ENCODE results near the gene CSMD2.

The CSMD2 gene

DNA sequence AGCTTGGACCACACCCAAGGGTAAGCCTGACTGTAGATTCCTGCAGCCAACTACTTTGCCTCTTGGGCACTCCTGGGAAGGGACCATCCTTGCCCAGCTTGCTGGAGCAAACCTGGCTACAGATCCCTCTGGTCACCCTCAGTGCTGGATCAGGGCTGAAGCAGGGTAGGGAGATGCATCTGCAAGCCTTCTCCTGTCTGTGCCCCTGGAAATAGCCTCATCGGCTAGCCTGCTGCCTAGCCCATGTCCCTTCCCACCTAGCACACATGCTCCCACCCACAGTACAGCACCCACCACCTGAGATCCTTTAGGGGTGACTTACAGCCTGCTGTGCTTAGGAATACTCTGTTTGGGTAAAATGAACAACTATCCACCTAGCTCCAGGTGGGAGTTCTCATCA lies 478.5 kb downstream of the CSMD2 start:
- ChIA-PET POLR2A (no interaction called here), CTCF (no interaction called here)
- no peak overlapping the region for H3K4me3 ChIP-seq (ENCODE audit: low read depth, low read length)
- no peak for DNase-seq (ENCODE audit: low read depth, low spot score)
- TF ChIP-seq, protein P1, sequence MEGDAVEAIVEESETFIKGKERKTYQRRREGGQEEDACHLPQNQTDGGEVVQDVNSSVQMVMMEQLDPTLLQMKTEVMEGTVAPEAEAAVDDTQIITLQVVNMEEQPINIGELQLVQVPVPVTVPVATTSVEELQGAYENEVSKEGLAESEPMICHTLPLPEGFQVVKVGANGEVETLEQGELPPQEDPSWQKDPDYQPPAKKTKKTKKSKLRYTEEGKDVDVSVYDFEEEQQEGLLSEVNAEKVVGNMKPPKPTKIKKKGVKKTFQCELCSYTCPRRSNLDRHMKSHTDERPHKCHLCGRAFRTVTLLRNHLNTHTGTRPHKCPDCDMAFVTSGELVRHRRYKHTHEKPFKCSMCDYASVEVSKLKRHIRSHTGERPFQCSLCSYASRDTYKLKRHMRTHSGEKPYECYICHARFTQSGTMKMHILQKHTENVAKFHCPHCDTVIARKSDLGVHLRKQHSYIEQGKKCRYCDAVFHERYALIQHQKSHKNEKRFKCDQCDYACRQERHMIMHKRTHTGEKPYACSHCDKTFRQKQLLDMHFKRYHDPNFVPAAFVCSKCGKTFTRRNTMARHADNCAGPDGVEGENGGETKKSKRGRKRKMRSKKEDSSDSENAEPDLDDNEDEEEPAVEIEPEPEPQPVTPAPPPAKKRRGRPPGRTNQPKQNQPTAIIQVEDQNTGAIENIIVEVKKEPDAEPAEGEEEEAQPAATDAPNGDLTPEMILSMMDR (IDR thresholded peaks at IDR 0.05; ENCODE audit: insufficient read depth, low read length, missing control alignments), result no peak

DNA sequence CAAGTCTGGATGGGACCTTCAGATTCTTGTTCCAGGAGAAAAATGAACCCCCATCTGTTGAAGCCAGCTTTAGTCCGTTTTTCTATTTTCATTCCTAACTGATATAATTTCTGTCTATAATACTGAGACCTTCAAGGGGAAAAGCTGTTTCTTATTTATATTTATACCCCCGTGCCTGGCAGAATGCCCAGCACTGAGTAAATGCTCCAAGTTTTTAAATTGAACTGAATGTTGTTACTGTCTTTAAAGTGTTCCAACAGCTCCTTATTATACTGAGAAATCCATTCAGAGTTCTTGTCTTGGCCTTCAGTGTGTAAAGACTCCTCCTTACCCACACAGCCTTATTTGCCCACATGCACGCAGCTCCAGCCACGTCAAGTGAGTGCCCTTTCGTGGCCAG lies 479.8 kb downstream of the CSMD2 start:
- POLR2A ChIA-PET, result no interaction called here
- DNase-seq (ENCODE audit: low read depth, low spot score), result no peak
- TF ChIP-seq, protein P1 (IDR thresholded peaks at IDR 0.05; ENCODE audit: insufficient read depth, low read length, missing control alignments), result no peak
- CTCF ChIA-PET, result interaction anchor here (1.0 to 1.9 kb wide), 4 partner anchors 31 to 478 kb away, joined by 3 to 8 read pairs (median 5); no protein-coding TSS in a partner anchor
- H3K4me3 ChIP-seq (ENCODE audit: low read depth, low read length), result no peak overlapping the region

DNA sequence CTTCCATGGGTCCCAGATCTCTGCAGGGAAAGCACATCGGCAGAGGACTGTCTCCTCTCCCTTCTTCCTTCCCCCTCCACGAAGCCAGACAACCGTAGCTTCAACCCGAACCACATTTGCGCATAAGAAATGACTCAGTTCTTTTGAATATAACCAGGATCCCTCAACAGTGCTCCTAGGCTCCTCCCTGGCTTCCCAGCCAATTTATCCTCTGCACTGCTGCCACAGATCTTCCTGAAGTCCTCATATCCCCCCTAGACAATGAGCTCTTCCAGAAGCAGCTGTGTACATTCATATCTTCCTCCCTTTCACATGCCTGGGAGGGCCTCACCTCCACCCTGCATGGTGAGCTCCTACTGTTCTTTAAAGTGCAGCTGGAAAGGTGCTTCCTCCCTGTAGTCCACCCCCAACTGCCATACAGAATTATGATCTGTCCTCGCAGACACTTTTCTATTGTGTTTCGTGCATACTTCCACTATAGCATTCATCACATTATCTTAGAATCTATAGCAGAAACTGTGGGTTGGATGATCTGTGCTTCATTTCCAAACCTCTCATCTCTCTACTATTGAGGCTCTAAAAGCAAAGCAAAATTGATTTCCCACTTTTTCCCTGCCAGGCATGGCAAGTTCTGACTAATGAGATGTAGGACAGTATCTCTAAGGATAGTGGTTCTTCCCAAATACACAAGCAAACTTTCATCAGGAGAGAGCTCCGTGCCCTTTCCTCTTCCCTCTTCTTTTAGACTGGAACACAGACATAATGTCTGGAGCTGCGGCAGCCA lies 480.4 kb downstream of the CSMD2 start:
- no peak for DNase-seq (ENCODE audit: low read depth, low spot score)
- CTCF ChIA-PET, result interaction anchor here (1.0 to 1.9 kb wide), 6 partner anchors 31 to 479 kb away, joined by 3 to 10 read pairs (median 5); no protein-coding TSS in a partner anchor
- POLR2A ChIA-PET, result interaction anchor here (0.6 kb wide), 1 partner anchor 364 kb away, joined by 3 read pairs; the partner anchor contains the start of gene A3GALT2
- no peak overlapping the region for H3K4me3 ChIP-seq (ENCODE audit: low read depth, low read length)
- TF ChIP-seq, protein P1 (IDR thresholded peaks at IDR 0.05; ENCODE audit: insufficient read depth, low read length, missing control alignments), result no peak

DNA sequence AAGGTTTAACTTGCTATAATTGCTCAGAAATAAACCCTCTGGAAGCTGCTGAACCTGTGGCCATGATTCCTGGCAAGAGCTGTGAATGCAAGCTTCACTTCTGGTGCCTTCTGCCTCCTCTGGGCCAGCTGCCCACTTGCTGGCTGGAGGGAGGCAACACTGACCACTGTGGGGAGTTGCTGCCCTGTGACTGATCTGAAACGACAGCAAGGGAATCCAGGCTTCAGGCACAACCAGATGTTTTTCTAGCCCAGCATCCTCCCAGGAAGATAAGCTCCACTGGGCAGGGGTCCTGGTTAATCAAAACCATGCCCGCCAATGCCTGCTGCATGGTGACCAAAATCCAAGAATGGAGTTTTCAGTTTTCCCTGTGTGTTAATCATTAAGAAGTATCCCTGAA lies 481.1 kb downstream of the CSMD2 start:
- CTCF ChIA-PET, result interaction anchor here (1.1 to 1.9 kb wide), 4 partner anchors 30 to 479 kb away, joined by 3 to 10 read pairs (median 7); no protein-coding TSS in a partner anchor

DNA sequence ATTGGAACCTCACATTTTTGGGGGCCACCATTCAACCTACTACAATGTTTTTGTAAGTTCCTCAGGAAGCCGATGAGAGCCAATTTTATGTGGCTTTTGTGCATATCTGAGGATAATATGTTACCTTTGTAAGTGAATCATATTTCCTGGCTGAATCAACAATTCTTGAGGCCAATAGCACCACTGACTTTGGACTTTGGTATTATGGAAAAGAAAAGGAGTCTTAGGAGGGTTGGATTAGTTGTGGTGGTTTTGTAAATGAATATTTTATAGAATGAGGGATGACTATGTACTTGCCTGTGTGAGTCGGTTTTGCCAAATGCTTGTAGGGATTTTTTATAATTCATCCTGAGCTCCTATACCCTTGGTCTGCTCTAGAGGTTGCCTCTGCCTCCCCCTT lies 482.7 kb downstream of the CSMD2 start:
- ChIA-PET CTCF (interaction anchor here (0.9 to 1.3 kb wide), 4 partner anchors 12 to 28 kb away, joined by 3 to 4 read pairs (median 3); no protein-coding TSS in a partner anchor), POLR2A (no interaction called here)
- no peak overlapping the region for H3K4me3 ChIP-seq (ENCODE audit: low read depth, low read length)
- TF ChIP-seq, protein P1 (IDR thresholded peaks at IDR 0.05; ENCODE audit: insufficient read depth, low read length, missing control alignments), result no peak
- DNase-seq (ENCODE audit: low read depth, low spot score), result no peak

More for the DNA sequence above, 481.1 kb downstream of the CSMD2 start:
- TF ChIP-seq, protein P1 (IDR thresholded peaks at IDR 0.05; ENCODE audit: insufficient read depth, low read length, missing control alignments), result no peak
- no peak overlapping the region for H3K4me3 ChIP-seq (ENCODE audit: low read depth, low read length)
- no peak for DNase-seq (ENCODE audit: low read depth, low spot score)
- POLR2A ChIA-PET, result interaction anchor here (0.6 kb wide), 1 partner anchor 363 kb away, joined by 3 read pairs; the partner anchor contains the start of gene A3GALT2

DNA sequence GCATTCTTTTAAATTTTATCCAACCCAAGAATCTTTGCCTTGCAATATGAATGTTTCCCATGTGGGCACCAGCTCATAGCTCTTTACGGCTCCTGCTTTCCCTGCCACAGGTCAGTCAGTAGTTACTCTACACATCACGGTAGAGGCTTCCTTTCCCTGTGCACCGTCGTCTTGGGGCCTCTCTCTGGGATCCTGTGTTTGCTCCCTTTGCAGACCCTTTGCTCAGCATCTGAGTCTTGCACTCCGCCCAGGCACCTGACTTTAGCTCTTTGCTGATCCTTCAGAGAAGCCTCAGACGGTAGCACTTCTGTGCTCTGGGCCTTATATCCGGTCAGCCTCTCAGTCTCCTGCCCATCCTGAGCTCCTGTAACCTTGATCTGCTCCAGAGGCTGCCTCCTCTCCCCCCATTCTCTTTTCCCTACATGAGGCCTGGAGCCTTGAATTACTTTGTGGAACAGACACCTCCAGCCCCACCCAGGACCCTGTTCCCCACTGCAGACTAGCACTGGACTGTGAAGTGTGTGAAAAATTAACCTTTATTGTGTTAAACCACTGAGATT lies 484.7 kb downstream of the CSMD2 start:
- H3K4me3 ChIP-seq (ENCODE audit: low read depth, low read length), result no peak overlapping the region
- no peak for DNase-seq (ENCODE audit: low read depth, low spot score)
- ChIA-PET POLR2A (no interaction called here), CTCF (interaction anchor here (1.0 kb wide), 1 partner anchor 10 kb away, joined by 3 read pairs; no protein-coding TSS in a partner anchor)
- TF ChIP-seq, protein P1 (IDR thresholded peaks at IDR 0.05; ENCODE audit: insufficient read depth, low read length, missing control alignments), result no peak

All from AG04449 (cell line).